Pancreas (tissue), 10 donors: ENCODE data around the gene HOXC5. TPM values are rescaled to one million over a fixed set of nuclear protein-coding genes. Genes with fewer than 3 reads are reported as not detected.
A peak's percentile ranks its signal among the peaks of the same experiment; 100 is the strongest.

Experiments used
- ATAC-seq, 4 donors: fragments of 200-7000 bp; cut with Tn5 transposase; one replicate each; pipeline versions ENCODE4 v1.8.0 to v1.9.1; 2020; ENCODE audit warnings: mild to moderate bottlenecking in 4 of 4, moderate library complexity in 4 of 4
- DNase-seq, 6 donors: peaks; one replicate each; pipeline ENCODE4 v3.0.0-alpha.2; 2020
- FAIRE-seq: peaks from 2 replicates; lab custom pipeline; 2012; peaks lifted over from hg19 to GRCh38; lab: Jason Lieb, UNC
- H3K27ac ChIP-seq, 4 donors: fragments of 200-600 bp; sonication (generic); 1 replicate in 3 of 4; 2 replicates in 1 of 4; pipeline versions ENCODE4 v1.5.0 to v1.8.0; 2020
- H3K27me3 ChIP-seq, 4 donors: fragments of 200-600 bp; one replicate each; pipeline ENCODE4 v1.8.0; 2021
- H3K36me3 ChIP-seq, 3 donors: fragments of 200-600 bp; sonication (generic) in 1 of 3; one replicate each; pipeline versions ENCODE4 v1.5.0 to v1.8.0; 2020 to 2021
- H3K4me1 ChIP-seq, 3 donors: fragments of 200-600 bp; one replicate each; pipeline ENCODE4 v1.8.0; 2021
- H3K4me3 ChIP-seq, 4 donors: fragments of 200-600 bp; sonication (generic) in 2 of 4; one replicate each; pipeline versions ENCODE4 v1.5.0 to v1.8.0; 2020 to 2021
- H3K9me3 ChIP-seq, 4 donors: fragments of 200-600 bp; one replicate each; pipeline ENCODE4 v1.8.0; 2021
- CTCF ChIP-seq, 4 donors: fragments of 200-600 bp; sonication (generic) in 3 of 4; IDR thresholded peaks; one replicate each; pipeline versions ENCODE4 v1.5.0 to v1.8.0; 2021; ENCODE audit warnings: antibody characterized with exemption in 4 of 4
- WGBS, 2 donors: extraction: QIAGEN DNeasy Blood & Tissue Kit; methylation state at CpG; one replicate each; pipeline ENCODE4 v1.1.7; 2013; 5-methylcytosine and 5-hydroxymethylcytosine counted together
- intact Hi-C, 3 donors: fragments of 100-400 bp; cut with DNase I; formaldehyde crosslinking; loops; one replicate each; pipeline versions ENCODE4 v1.11.1 to v1.14.2; 2022
- polyA plus RNA-seq, 2 donors: library from polyadenylated mRNA; stranded (reverse); fragments of 200-250 nt; gene quantifications; one replicate each; pipeline ENCODE4 v1.2.3, GENCODE V29; 2013
- total RNA-seq, 6 donors: library from RNA; stranded (reverse); fragmentation: NEBNext Ultra II Directional in 4 of 6; extraction: Animal tissue kit (Norgen Biotek cat#: 25700) in 4 of 6; gene quantifications; one replicate each; pipeline versions ENCODE4 v1.2.1 to v1.2.4, GENCODE V29; 2021 to 2023
- donor health status: healthy with polysubstance abuse.
- donor health status: DM: no; HTN: no; CAD: no; lungs with moderate emphysema.
- donor health status: DM: no; HTN: no; CAD: no.
- donor health status: control.
- donor health status: control.
- donor health status: Bipolar disorder and iron deficiency.
- donor health status: DM: yes; HTN: yes; CAD: no.
- donor health status: DM: no; HTN: no; CAD: no.
- donor health status: DM: no; HTN: no; CAD: no.
- donor health status: DM: yes; HTN: yes; CAD: no.

HOXC5 gene
- total and polyA plus RNA-seq, 8 donors, result not detected

DNA sequence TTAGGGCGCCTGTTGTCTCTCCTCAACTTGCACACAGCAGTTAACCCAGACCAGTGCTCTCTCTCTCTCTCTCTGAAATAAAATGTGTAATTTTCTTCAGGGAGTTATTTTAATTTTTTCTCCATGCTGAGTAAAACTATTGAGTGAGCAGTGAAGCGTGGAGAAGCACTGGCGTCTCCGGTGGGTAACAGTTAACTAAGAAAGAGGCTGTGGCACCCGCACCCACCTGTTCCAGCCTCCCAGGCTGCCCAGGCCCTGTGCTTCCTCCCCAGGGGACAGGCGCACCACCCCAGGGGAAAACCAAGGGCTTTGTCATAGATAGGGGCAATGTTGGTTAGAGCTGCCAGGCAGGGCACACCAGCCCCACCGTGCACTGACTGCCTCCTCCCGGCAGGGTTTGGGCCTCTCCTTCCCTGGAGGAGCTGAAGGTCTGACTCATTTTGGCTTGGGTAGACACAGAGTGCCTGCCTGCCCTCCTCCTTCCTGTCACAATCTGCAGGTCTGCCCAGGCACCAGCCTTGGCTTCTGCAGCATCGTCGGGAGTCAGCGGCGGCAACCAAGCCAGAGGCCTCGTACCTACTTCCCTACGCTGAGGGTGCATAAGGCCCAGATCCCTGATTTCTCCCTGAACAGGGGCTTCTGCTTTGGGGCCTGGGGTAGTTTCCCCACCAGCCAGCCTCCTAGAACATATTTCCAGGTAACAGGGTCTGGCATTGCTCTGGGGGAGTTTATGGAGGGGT, 3.9 kb downstream of the HOXC5 start:
- no peak for FAIRE-seq
- H3K27me3 ChIP-seq, result peaks cover 0 to 25% (median 9%) of the 10 kb centered on the region in 4 donors
- intact Hi-C loops, result no loop called here

GRCh38 chr12:54037360-54038283, 4.8 kb downstream of the HOXC5 start:
- Histone ChIP-seq H3K4me3 (no peak overlapping the region), H3K36me3 (no peaks in the 10 kb centered on the region), H3K9me3 (no peaks in the 10 kb centered on the region), H3K27me3 (peaks cover 0 to 18% (median 7%) of the 10 kb centered on the region in 4 donors), H3K4me1 (no peaks in the 10 kb centered on the region), H3K27ac (no peak overlapping the region)
- FAIRE-seq (no peak), ATAC-seq (no peak), DNase-seq (peak in 1 of 6 donors; percentile 12)
- 53 to 57% methylated on average over 14 of the region's 14 CpGs for WGBS, 2 donors
- TF ChIP-seq CTCF (IDR thresholded peaks at IDR 0.05), result no peak
- intact Hi-C loops, result no loop called here

More for the DNA sequence above, 3.9 kb downstream of the HOXC5 start:
- TF ChIP-seq CTCF (IDR thresholded peaks at IDR 0.05), result no peak
- ATAC-seq (no peak), DNase-seq (peak in 1 of 6 donors; percentile 48)
- 70 to 72% methylated on average over 14 of the region's 14 CpGs for WGBS, 2 donors
- Histone ChIP-seq H3K4me3 (no peak overlapping the region), H3K4me1 (no peaks in the 10 kb centered on the region), H3K9me3 (no peaks in the 10 kb centered on the region), H3K36me3 (no peaks in the 10 kb centered on the region), H3K27ac (no peak overlapping the region)

- DNase-seq (peak in 1 of 6 donors; percentile 10), FAIRE-seq (no peak), ATAC-seq (peak in 1 of 4 donors; percentile 5)
- no peaks in the 10 kb centered on the region for H3K9me3 ChIP-seq
- no peak overlapping the region for H3K27ac ChIP-seq
- intact Hi-C loops, result no loop called here
- TF ChIP-seq CTCF (IDR thresholded peaks at IDR 0.05), result no peak
- no peak overlapping the region for H3K4me3 ChIP-seq
- 70 to 71% methylated on average over 5 of the region's 5 CpGs for WGBS, 2 donors
- no peaks in the 10 kb centered on the region for H3K36me3 ChIP-seq
- peaks cover 0 to 11% (median 5%) of the 10 kb centered on the region in 4 donors for H3K27me3 ChIP-seq
- no peaks in the 10 kb centered on the region for H3K4me1 ChIP-seq
Observed at GRCh38 chr12:54038284-54038870, 5.5 kb downstream of the HOXC5 start.

GRCh38 chr12:54038871-54039414, 6.1 kb downstream of the HOXC5 start:
- no peaks in the 10 kb centered on the region for H3K4me1 ChIP-seq
- peaks cover 0 to 9% (median 4%) of the 10 kb centered on the region in 4 donors for H3K27me3 ChIP-seq
- no peak overlapping the region for H3K27ac ChIP-seq
- WGBS, 2 donors, result 24% methylated on average over 8 to 9 of the region's 9 CpGs
- FAIRE-seq (no peak), DNase-seq (peak in 4 of 6 donors; percentile 47 to 78 (median 59)), ATAC-seq (peak; percentile 78 to 80 (median 80))
- no peaks in the 10 kb centered on the region for H3K9me3 ChIP-seq
- intact Hi-C loops, result no loop called here
- no peak overlapping the region for H3K4me3 ChIP-seq
- H3K36me3 ChIP-seq, result no peaks in the 10 kb centered on the region
- no peak for TF ChIP-seq CTCF (IDR thresholded peaks at IDR 0.05)
